Middle frontal gyrus (tissue), 1 donor: ENCODE results near the gene WDR37.
"Not testable (repeated sequence)": the region's sequence is repeated elsewhere in the genome, so short reads cannot be mapped to it uniquely, and the experiment has no call there.

Source experiments
- DNase-seq: peaks from one replicate; pipeline ENCODE4 v3.0.0-alpha.2; 2015; ENCODE audit warnings: low spot score; ENCODE audit errors: extremely low spot score

Gene WDR37

GRCh38 chr10:1041514-1041913 lies 14.7 kb upstream of the WDR37 start:
- no peak for DNase-seq

GRCh38 chr10:1043532-1043995 lies 12.6 kb upstream of the WDR37 start:
- no peak for DNase-seq

GRCh38 chr10:1044146-1044545 lies 12.0 kb upstream of the WDR37 start:
- DNase-seq, result no peak

GRCh38 chr10:1044964-1045363 lies 11.2 kb upstream of the WDR37 start:
- DNase-seq, result no peak

- no peak for DNase-seq
These were observed 10.8 kb upstream of the WDR37 start for GRCh38 chr10:1045415-1045814.

- DNase-seq, result no peak
These were observed 8.2 kb upstream of the WDR37 start for GRCh38 chr10:1047937-1048336.

- DNase-seq, result no peak
These were observed 7.8 kb upstream of the WDR37 start for GRCh38 chr10:1048349-1048731.

- peak; percentile 95 for DNase-seq
These were observed 7.3 kb upstream of the WDR37 start, which contains the start of gene IDI1 for GRCh38 chr10:1048732-1049424. TSS of gene IDI1 (minus strand) at chr10:1049119. CDS start at chr10:1049003, 116 bp downstream.

- DNase-seq, result no peak
These were observed 6.7 kb upstream of the WDR37 start for GRCh38 chr10:1049425-1049958.

- DNase-seq, result no peak
These were observed 6.0 kb upstream of the WDR37 start for GRCh38 chr10:1050145-1050544.

- no peak for DNase-seq
These were observed 5.6 kb upstream of the WDR37 start for GRCh38 chr10:1050554-1050953.

- no peak for DNase-seq
These were observed 1.5 kb upstream of the WDR37 start for GRCh38 chr10:1054684-1055083.

GRCh38 chr10:1057106-1057657 lies 997 bp downstream of the WDR37 start:
- no peak for DNase-seq

- DNase-seq, result no peak
These were observed 1.8 kb downstream of the WDR37 start for GRCh38 chr10:1058017-1058416.

GRCh38 chr10:1059902-1060301 lies 3.7 kb downstream of the WDR37 start:
- no peak for DNase-seq

GRCh38 chr10:1061930-1062774 lies 6.0 kb downstream of the WDR37 start:
- DNase-seq, result no peak

GRCh38 chr10:1063232-1063865 lies 7.2 kb downstream of the WDR37 start:
- DNase-seq, result no peak

GRCh38 chr10:1064964-1065247 lies 8.7 kb downstream of the WDR37 start:
- DNase-seq, result no peak

- DNase-seq, result not testable (repeated sequence)
These were observed 10.5 kb downstream of the WDR37 start for GRCh38 chr10:1066734-1067133.

GRCh38 chr10:1068380-1069361 lies 12.5 kb downstream of the WDR37 start:
- DNase-seq, result no peak

- no peak for DNase-seq
These were observed 14.7 kb downstream of the WDR37 start for GRCh38 chr10:1070919-1071318.
